Endothelial cell of hepatic sinusoid (primary cell): ENCODE results near the gene FUT3.

Experiments used
- in situ Hi-C: cut with HindIII; loops from 2 replicates; pipeline ENCODE4 v1.10.0; 2017; ENCODE audit warnings: low sequenced_read_pairs

The FUT3 gene

DNA sequence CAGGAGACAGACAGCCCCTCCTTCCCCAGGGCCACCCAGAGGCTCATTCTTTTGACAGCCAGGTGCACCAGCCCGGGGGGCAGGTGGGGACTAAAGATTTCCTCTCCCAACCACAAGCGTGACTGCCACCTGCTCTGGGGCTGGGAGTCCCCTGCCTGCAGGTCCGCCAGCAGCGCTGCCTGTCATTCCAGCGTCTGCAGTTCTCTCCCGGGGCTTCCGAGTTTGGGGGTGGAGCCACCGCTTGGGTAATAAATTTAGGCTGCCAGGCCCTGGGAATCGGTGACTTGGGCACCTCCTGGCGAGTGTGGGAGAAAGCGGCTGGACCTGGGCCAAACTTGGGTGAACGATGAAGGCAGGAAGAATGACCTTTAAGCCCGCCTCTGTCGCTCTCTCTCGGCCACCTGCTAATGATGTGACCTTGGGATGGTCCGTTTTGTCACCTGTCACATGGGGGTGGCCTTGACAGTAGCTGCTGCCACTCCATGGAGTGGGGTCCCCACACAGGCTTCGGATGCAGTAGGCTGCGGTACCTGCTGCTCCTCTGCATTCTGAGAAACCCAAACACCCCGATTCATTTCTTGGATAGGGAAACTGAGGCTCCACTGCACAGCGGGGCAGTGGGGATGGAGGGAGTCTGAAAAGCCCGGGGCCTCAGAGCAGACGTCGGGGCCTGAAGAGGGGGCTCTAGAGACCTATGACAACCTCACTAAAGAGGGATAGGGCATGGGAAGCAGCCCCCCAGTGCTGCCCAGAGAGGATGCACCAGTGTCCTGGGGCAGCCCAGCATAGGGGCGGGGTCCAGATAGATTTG, 24.5 kb downstream of the FUT3 start:
- in situ Hi-C loops, result no loop called here

DNA sequence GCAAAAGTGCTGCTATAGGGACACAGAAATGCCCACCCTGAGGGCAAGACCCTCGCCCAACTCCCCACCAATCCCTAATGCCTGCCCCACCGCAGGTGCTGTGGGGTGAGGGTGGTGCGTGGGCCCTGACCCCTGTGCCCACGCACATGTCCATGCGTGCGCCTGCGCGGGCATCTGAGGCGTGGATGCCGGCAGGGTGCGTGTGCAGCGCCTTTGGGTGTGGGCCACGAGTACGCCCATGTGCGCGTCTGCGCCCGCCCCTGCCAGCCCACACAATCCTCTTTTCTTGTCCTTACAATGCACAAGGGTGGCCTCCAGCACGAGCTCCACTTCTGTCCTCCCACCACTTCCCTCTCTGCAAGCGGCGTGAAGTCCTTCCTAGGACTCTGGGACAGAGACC, 26.1 kb downstream of the FUT3 start:
- in situ Hi-C loops, result no loop called here

DNA sequence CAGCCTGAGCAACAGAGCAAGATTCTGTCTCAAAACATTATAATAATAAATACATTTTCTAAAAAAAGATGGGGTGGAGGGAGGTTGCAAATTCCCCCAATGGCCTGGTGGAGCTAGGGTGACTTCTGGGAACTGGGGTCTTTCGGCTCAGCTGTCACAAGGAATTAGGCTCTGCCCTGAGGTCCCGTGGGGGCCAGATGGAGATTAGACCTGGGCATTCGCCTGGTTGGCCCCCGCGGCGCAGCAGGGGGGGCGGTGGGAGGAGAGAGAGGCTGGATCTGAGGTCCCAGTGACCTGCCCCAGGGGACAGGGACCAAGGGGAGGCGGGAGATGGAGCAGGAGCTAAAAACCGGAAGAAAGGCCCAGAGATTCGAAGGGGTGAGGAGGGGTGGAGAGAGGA, 26.5 kb downstream of the FUT3 start:
- in situ Hi-C loops, result no loop called here

DNA sequence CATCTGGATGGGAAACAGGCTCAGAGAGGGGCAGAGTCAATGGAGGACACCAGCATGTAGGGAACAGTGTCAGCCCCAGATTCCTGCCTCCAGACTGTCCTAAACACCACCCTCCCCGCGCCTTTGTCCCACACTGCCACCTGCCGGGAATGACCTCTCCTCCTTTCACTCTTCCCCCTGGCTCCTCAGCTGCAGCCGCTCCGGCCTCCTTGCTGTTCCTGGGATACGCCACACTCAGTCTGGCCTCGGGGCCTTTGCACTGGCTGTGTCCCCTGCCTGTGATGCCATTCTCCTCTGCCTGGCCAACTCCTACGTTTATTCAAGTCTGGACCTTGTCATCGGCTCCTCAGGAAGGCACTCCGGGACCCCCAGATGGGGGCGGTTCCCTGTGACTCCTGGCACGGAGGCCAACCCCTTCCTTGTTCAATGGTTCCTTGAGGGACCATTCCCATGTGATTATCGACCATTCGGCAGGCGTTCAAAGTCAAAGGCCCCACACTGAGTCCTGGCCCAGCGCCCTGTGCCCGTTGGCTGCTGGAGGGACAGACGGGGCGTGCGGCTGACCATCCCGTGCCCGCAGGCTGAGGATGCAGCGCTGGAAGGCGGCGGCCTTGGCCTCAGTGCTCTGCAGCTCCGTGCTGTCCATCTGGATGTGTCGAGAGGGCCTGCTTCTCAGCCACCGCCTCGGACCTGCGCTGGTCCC, 27.5 kb downstream of the FUT3 start:
- in situ Hi-C loops, result no loop called here

DNA sequence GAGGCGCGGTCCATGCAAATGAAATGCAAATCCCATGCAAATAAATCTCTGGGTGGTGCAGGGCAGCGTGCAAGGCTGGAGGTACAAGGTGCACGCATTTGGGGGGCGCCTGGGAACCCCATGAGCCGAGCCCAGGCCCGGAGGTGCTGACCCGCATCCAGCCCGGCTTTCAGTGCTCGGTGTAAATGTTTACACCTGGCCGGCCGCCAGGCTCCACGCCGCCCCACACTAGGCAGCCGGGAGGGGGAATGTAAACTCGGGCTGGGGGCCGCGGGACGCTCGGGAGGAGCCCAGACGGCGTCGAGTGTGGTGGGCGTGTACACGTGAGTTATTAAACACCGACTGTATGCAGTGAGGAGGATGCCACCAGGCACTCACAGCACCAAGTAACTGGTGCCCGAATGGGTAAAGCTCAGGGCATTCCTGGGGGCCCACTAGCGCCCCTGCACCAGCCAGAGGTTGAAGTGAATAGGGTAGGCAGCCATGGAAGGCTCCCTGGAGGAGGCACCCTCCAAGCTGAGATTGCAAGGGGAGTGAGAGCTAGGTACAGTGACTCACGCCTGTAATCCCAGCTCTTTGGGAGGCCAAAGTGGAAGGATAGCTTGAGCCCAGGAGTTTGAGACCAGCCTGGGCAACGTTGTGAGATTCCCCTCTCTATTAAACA, 28.9 kb downstream of the FUT3 start:
- in situ Hi-C loops, result no loop called here

DNA sequence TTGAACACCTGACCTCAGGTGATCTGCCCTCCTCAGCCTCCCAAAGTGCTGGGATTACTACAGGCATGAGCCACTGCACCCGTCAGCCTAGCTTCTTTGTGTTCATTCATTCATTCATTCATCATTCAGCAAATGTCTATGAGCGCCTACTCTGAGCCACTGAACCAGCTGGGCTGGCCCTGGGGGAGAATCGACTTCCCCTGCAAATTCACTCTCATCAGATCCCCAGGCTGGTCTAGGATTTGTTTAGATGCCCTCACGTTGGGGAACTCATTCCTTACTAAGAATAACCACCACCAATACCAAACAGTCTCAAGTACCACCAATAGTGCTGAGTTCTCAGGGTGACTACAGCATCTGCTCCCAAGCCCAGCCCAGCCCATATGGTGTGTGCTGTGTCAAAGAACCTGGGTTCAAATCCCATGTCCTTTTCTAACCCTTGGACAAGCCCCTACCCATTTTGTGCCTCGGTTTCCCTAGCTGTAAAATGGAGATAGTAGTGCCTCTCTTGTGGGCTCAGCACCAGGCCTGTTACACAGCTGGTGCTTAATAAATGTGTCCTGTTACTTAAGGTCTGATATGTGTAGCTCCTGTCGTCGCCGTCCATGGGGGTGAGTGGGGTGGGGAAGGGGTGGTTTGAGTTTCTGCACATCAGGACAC, 29.6 kb downstream of the FUT3 start:
- in situ Hi-C loops, result no loop called here

DNA sequence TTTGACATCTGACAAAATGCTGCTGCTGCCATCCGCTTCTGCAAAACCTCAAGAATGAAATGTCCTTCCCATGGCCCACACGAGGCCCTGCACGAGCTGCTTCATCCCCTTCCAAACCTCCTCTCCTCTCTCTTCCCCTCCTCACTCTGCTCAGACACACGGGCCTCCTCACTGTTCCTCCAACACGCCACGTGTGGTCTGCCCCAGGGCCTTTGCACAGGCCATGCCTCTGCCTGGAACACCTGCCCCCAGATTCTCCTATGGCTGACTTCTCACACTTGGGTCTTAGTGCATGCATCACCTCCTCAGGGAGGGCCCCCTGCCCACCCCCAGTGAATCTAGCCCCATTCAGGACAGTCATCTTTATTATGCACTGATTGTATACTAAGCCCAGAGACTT, 30.5 kb downstream of the FUT3 start:
- in situ Hi-C loops, result no loop called here

DNA sequence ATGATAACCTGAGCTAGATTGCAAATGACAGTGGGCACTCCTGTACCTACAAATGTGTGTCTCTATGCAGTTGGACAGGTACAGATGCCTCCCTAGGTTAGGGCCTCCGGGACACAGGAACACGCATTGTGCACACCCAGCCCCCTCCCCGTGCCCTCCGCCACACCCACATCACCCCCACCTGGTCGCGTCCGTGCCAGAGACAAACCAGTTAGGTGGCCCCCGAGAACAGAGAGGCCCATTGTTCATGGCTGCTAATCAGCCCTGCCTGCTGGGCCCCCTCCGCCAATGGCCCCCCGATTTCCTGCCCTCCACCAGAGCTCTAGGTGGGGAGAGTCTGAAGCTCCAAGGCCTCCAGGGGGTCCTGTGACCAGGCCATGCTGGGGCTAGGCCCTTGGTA, 32.7 kb downstream of the FUT3 start:
- in situ Hi-C loops, result no loop called here

DNA sequence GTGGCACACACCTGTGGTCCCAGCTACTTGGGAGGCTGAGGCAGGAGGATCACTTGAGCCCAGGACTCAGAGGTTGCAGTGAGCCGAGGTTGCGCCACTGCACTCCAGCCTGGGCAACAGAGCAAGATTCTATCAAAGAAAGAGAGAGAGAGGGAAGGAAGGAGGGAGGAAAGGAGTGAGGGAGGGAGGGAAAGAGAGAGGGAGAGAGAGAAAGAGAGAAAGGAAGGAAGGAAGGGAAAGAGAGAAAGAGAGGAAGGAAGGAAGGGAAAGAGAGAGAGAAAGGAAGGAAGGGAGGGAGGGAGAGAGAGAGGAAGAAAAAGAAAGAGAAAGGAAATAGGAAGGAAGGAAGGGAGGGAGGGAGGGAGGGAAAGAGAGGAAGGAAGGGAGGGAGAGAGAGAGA, 34.0 kb downstream of the FUT3 start:
- in situ Hi-C loops, result no loop called here

DNA sequence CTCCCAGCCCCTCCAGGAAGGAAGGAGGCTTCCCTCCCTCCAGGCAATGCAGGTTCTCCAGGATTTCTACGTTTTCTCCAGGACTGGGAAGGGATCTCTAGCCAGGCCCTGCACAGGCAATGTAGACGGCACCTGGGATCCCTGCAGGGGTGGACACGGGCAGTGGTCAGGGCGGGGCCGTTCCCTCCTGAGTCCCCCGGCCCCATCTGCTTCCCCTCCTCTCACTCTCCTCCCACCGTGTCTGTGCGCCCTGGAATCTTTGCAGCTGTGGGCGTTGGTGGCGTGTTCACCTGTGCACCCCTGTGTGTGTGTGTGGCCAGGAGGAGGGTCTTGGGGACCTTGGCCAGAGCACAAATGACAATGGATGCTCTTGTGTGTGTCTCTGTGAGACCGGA, 36.4 kb downstream of the FUT3 start:
- in situ Hi-C loops, result no loop called here

DNA sequence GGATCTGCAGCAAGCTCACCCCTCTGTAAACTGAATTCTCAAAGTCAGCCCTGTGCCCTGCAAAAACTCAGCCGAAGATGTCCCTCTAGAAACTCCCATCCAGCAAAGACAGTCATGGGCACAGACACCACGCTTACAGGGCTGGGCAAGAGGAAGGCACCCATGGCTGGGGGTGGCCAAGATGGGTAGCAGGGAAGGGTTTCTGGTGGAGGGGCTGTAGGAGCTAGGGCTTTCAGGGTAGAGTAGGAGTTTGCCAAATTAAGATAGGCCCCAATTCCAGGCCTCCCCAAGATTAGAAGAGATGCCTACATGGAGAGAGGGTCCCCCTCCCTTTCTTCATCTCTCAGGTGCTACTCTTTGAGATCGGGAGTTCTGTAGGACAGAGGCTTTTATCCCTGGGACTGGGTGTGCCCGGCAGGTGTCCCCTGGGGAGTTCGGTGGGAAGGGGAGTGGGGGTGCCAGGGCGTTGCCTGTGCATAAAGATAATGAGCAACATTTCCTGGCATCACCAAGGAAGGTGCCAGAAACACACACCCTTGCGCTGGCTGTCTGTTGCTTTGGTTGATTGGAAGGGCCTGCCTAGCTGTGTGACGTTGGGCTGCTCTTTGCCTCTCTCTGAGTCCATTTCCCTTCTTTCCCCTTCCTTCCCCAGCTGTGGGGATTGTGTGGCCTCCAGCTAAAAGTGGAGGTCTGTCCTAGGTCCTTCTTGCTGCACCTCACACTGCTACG, 37.0 kb downstream of the FUT3 start:
- in situ Hi-C loops, result no loop called here

DNA sequence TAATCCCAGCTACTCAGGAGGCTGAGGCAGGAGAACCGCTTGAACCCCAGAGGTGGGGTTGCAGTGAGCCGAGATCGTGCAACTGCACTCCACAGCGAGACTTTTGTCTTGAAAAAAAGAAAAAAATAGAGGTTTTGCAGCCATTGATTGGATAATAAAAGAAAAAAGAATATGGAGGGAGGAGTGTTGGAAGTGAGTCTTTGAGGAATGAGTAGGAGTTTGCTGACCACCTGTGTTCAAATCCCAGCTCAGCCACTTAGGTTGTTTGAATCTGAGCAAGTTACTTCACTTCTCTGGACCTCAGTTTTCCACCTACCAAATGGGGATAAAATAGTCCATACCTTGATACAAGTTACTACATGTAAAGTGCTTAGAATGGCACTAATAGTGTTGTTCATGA, 40.1 kb downstream of the FUT3 start:
- in situ Hi-C loops, result no loop called here

DNA sequence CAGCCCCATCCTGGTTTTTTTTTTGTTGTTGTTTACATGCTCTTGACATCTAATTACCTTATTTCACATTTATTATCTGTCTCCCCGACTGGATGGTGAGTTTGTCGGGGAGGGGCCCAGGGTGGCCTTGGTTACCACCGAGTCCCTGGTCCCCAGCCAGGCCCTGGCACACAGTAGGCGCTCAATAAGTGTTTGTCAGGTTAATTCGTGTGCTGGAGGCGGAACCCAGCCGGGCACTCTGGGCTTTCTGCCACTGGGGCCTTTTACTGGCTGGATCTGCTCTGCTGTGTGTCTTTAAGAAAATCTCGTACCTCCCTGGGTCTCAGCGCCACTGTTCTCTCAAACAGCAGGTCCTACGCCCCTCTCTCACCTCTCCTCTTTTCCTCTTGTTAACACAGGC, 41.8 kb downstream of the FUT3 start:
- in situ Hi-C loops, result no loop called here

DNA sequence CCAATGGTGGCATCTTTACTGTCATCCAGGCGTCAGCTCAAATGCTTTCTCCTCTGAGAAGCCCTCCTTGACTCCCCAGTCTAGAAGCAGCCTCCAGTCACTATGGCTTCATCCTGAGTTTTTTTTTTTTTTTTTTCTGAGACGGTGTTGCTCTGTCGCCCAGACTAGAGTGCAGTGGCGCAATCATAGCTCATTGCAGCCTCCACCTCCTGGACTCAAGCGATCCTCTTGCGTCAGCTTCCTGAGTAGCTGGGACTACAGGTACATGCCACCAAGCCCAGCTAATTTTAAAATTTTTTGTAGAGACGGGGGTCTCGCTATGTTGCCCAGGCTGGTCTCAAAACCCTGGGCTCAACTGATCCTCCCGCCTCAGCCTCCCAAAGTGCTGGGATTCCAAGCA, 42.2 kb downstream of the FUT3 start:
- in situ Hi-C loops, result no loop called here

DNA sequence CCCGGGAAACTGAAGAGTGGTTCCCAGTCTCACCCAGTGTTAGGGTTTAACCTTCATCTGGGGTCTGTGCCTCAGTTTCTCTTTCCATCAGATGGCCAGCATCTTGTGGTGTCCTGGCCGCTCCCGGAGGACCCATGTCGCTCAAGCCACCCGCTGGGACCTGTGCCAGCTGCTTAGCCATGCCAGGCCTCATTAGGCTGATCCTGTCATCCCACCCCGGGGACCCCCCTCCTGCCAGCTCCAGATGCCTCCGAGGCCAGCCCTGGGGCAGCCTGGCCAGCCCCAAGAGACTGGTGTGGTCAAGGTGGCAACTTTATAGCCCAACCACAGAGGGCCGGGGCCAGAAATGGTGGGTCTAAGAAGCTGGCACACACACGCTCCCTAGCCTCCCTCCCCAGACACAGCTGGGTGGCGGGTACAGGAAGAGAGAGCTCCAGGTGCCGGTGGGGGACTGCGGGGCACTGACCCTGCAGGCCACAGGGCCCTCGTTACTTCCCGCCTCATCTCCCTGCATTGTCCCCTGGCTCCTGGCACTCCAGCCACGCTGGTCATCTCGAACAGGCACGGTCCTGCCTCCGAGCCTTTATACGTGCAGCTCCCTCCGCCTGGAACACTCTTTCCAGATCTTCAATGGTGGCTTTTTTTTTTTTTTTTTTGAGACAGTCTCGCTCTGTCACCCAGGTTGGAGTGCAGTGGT, 43.0 kb downstream of the FUT3 start:
- in situ Hi-C loops, result no loop called here

DNA sequence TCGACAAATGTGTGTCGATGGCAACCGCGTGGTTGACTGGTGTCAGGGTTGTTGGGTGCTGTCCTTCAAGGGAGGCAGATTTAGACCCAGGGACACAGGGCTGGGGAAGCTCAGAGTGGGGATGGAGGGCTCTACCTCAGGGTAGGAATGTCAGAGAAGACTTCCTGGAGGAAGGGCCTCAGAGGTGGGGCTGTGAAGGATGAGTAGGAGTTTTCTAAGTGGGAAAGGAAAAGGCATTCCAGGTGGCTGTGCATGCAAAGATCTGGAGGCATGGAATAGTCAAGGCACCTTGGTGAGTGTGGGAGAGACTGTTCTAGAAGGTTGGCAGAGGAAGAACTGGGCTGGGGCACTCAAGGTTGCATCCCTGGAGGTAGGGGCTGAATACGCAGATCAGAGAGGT, 44.3 kb downstream of the FUT3 start:
- in situ Hi-C loops, result no loop called here

DNA sequence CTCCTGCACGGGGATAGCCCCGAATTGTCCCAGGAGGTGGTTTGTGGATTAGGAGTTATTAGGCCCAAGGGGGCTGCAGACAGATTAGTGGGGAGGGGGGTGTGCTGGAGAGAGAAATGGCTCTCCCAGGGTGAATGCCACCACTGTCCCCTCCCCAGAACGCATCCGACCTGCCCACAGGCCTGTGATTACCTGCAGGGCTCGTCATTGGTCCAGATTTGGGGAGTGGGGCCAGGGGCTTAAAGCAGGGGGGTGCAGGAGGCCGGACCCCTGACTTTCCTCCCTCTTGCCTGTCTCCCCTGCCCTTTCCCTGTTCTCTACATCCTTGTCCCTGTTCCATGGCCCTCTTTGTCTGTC, 45.1 kb downstream of the FUT3 start:
- in situ Hi-C loops, result no loop called here

DNA sequence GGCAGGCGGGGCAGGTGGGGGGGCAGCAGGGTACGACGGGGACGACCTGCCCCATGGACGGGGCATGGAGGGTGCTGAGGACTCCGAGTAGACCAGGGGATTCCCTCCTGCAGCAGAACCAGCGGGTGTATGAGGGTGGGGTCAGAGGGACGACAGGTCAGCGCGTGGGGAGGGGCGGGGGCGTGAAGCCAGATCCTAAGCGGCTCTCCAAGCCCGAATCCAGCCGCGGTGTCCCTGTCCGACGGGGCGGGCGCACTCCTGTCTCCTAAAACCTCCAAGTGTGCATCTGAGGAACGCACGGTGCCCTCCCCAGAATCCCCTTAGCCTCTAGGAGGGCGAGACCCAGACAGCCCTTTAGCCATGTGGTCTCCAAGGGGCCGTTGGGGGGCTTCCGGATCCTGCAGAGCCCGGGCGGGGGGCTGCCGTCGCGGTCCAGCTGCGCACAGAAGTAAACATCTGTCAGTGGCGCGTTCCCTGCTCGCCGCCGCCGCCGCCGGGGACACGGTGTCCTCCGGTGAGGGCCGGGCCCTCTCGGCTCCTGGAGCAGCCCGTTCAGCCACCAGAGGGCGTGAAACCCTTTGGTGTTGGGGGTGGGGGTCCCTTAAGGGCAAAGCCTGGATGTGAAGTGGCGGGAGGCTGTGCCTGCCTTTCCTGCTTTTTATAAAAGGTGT, 45.7 kb downstream of the FUT3 start:
- in situ Hi-C loops, result no loop called here

DNA sequence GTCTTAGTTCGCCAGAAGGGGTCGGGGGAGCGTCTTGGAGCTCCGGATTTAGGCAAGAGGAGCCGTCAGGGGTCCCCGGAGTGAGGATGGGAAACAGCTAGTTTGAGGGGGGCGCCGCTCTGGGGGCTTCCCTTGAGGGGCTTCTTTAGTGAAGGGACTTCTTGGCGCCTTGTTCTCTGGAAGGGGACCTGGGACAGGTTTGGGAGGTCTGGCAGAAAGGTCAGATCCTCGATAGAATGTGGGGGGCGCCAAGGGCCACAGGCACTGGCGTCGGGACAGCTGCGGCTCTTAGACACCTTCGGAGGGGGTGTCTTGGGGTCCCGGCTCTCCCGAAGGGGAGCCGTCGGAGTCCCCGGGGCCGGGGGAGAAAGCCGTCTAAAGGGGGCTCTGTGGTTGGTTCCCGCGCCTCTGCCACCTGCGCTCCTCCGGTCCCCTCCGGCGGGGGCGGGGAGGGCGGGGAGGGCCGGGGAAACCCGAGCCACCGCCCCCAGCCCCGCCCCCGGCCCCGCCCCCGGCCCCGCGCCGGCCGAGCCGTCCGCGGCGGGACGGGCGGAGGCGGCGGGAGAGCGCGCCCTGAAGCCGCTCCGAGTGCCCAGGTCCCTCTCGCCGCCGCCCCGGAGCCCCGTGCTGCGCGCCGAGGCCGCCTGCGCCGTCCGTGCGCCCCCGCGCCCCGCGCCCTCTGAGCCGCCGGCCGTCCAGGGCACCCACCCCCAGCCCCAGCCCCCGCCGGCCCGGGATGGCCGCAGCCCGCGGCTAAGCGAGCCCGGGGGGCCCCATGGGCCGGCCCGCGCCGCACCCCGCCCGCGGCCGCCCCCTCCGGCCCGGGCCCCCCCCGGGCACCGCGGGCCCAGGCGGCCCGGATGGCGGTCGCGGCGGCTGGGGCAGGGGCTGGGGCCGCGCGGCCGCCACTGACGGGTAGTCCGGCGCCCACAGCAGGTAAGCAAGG, 46.5 kb downstream of the FUT3 start, which contains the start of gene NRTN:
TSS of gene NRTN (plus strand) at position 552 of the 946 bp plus-strand sequence. CDS start 19,099 bp downstream, outside the sequence.
- in situ Hi-C loops, result no loop called here
